Stimulated activated naive B cell treated with anti-CD40 and anti-IgM and Interleukin-4, amounts not matched to agents 10 μg/mL and 1 μg/mL and 100 μg/mL, for 72 hours (primary cell): ENCODE measurements around the gene ADIG.
A peak's percentile ranks its signal among the peaks of the same experiment; 100 is the strongest.
"Not testable (repeated sequence)": the region's sequence is repeated elsewhere in the genome, so short reads cannot be mapped to it uniquely, and the experiment has no call there.

Experiments used
- ATAC-seq, 2 donors: fragments of 150-1000 bp; cut with Tn5 transposase; replicated peaks; 2 replicates each; pipeline ENCODE4 v1.10.0; 2021; ENCODE audit warnings: moderate library complexity in 1 of 2
- DNase-seq: peaks from one replicate; pipeline ENCODE4 v3.0.0; 2021
- H3K27ac Mint-ChIP-seq: one replicate; pipeline ENCODE4 v1.8.0; 2022; ENCODE audit warnings: mild to moderate bottlenecking, mixed read lengths
- H3K27me3 Mint-ChIP-seq, 2 donors: one replicate each; pipeline ENCODE4 v1.8.0; 2022; ENCODE audit warnings: mixed read lengths in 2 of 2
- H3K36me3 Mint-ChIP-seq, 2 donors: one replicate each; pipeline ENCODE4 v1.8.0; 2022; ENCODE audit warnings: mixed read lengths in 2 of 2, mild to moderate bottlenecking in 1 of 2
- H3K4me1 Mint-ChIP-seq, 2 donors: one replicate each; pipeline ENCODE4 v1.8.0; 2022; ENCODE audit warnings: mixed read lengths in 2 of 2, mild to moderate bottlenecking in 1 of 2
- H3K4me3 Mint-ChIP-seq, 2 donors: one replicate each; pipeline ENCODE4 v1.8.0; 2022; ENCODE audit warnings: mild to moderate bottlenecking in 2 of 2, mixed read lengths in 2 of 2, moderate library complexity in 1 of 2
- H3K9me3 Mint-ChIP-seq, 2 donors: one replicate each; pipeline ENCODE4 v1.8.0; 2022; ENCODE audit warnings: mixed read lengths in 2 of 2, mild to moderate bottlenecking in 1 of 2

The ADIG gene

GRCh38 chr20:38586181-38586525 is 5.2 kb downstream of the ADIG start:
- ATAC-seq (no peak), DNase-seq (no peak)
- Mint-ChIP-seq H3K4me1 (no peaks in the 10 kb centered on the region), H3K9me3 (no peaks in the 10 kb centered on the region), H3K27me3 (peaks cover 0 to 6% of the 10 kb centered on the region in 2 donors), H3K36me3 (no peaks in the 10 kb centered on the region), H3K4me3 (no peak overlapping the region), H3K27ac (no peak overlapping the region)

- Mint-ChIP-seq H3K27ac (no peak overlapping the region), H3K27me3 (peaks cover 0 to 6% of the 10 kb centered on the region in 2 donors), H3K4me3 (no peak overlapping the region), H3K9me3 (no peaks in the 10 kb centered on the region), H3K4me1 (no peaks in the 10 kb centered on the region), H3K36me3 (no peaks in the 10 kb centered on the region)
- no peak for ATAC-seq
- DNase-seq = no peak
These were observed 7.3 kb downstream of the ADIG start for GRCh38 chr20:38588303-38588702.

DNA sequence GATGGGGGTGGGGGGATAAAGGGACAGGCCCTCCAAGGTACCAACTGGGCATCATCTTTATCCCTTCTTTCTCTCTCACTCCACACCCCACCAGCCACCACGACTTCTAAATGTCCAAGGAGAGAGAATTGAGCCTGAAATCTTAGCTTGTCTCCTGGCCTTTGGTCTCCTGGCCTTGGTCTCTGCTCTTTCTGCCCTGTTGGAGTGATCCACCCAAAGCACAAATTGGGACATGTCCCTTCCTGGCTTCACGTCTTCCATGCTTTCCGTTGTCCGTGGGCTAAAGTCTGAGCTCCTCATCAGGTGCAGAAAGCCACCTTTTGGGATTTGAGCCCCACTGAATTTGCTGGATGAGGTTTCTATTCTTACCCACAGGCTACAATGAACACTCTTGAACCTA is 8.4 kb downstream of the ADIG start:
- H3K4me1 Mint-ChIP-seq = no peaks in the 10 kb centered on the region
- ATAC-seq = no peak
- H3K9me3 Mint-ChIP-seq = no peaks in the 10 kb centered on the region
- H3K27me3 Mint-ChIP-seq = peaks cover 0 to 6% of the 10 kb centered on the region in 2 donors
- DNase-seq = no peak
- H3K27ac Mint-ChIP-seq = no peak overlapping the region
- no peak overlapping the region for H3K4me3 Mint-ChIP-seq
- no peaks in the 10 kb centered on the region for H3K36me3 Mint-ChIP-seq

DNA sequence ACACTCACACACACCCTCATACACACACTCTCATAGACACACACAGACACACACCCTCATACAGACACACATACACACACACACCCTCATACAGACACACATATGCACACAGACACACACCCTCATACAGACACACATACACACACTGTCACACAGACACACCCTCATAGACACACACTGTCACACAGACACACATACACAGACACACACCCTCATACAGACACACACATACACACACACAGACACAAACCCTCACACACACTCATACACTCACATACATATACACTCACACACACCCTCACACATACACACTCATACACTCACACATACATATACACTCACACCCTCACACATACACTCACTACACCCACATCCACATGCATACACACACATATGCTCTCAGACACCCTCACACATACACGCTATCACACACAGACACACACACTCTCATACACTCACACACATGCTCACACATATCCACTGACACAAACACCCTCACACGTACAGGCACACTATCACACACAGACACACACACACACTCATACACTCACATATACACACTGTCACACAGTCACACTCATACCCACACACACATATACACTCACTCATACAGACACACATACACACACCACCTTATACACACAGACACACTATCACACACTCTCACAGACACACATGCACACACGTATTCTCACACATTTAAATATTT is 9.1 kb downstream of the ADIG start:
- Mint-ChIP-seq H3K9me3 (no peaks in the 10 kb centered on the region), H3K4me1 (no peaks in the 10 kb centered on the region), H3K4me3 (no peak overlapping the region), H3K27ac (no peak overlapping the region), H3K36me3 (no peaks in the 10 kb centered on the region), H3K27me3 (peaks cover 0 to 6% of the 10 kb centered on the region in 2 donors)
- DNase-seq (no peak), ATAC-seq (no peak)

DNA sequence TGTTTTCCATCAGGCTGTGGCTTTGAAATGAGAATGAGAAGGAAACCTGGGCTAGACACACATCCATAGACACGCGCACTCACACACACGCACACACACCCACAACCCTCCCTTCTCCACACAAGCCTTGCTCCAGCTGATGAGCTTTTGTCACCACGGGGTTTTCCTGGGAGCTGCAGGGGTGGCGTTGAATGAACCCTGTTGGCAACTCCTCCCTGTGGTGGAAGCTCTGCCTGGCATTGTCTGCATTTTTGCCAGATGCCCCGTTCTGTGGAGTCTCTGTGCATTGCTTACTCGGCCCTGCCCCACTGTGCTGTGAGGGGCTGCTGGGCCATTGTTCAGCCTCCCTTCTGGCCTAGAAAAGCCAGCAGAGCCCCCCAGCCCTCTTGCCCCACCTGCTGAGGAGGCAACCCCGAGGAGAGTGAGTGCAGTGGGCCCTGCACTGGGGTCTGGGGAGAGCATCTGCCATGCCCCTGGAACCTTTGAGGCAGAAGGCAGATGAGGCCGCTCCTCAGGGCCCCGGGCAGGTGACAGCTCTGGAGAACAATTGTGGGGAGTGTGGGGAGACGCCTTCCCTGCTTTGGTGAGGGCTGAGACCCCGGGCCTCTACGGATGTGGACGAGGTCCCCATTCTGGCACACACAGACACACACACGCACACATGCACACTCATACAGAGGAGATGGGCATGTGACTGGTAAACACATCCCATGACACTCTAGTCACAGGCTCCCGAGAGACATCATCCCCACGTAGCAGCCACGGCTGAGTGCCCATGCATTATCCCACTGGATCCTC is 9.9 kb downstream of the ADIG start:
- Mint-ChIP-seq H3K4me1 (no peaks in the 10 kb centered on the region), H3K4me3 (no peak overlapping the region), H3K27ac (no peak overlapping the region), H3K9me3 (no peaks in the 10 kb centered on the region), H3K36me3 (no peaks in the 10 kb centered on the region), H3K27me3 (peaks cover 0 to 6% of the 10 kb centered on the region in 2 donors)
- DNase-seq = no peak
- ATAC-seq = no peak

DNA sequence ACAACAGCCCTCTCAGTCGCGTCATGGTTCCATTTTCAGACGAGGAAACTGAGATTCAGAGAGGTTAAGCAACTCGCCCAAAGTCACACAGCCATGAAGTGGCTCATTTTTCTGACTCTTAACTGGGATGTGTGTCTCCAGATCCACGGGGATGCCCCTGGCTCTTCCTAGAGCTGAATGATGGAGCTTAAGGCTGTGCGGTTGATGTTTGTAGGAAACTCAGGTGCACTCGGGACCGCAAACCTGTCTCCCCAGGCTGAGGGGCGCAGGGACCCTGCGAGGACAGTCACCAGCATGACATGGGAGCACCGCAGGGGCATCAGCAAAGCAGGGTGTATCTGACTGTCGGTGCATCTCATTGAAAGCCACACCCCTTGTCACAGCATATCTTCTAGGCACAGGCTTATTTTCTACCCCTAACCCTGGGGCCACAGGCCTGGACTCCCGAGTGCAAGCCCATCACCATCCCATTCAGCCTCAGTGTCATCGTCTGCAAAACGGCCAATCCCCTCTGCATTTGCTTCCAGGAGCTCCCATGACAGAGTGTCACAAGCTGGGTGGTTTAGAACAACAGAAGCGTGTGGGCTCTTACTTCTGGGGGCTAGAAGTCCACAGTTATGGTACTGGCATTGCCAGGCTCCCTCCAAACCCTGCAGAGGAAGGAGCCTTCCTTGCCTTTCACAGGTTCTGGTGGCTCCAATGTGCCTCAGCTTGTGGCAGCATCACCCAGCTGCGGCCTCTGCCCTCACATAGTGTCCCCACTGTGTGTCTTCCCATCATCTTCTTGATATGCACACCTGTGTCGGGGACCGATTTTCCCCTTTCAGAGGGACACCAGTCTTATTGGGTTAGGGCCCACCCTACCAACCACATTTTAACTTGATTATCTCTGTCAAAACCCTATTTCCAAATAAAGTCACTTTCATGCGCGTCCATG is 10.7 kb downstream of the ADIG start:
- no peaks in the 10 kb centered on the region for H3K4me1 Mint-ChIP-seq
- no peak for ATAC-seq

DNA sequence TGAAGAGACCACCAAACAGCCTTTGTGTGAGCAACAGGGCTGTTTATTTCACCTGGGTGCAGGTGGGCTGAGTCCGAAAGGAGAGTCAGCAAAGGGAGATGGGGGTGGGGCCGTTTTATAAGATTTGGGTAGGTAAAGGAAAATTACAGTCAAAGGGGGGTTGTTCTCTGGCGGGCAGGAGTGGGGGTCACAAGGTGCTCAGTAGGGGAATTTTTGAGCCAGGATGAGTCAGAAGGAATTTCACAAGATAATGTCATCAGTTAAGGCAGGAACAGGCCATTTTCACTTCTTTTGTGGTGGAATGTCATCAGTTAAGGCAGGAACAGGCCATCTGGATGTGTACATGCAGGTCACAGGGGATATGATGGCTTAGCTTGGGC is 11.4 kb downstream of the ADIG start:
- not testable (repeated sequence) for H3K36me3 Mint-ChIP-seq, H3K4me1 Mint-ChIP-seq, H3K9me3 Mint-ChIP-seq, H3K4me3 Mint-ChIP-seq, H3K27me3 Mint-ChIP-seq, DNase-seq, ATAC-seq, H3K27ac Mint-ChIP-seq

More for the DNA sequence above, 10.7 kb downstream of the ADIG start:
- Mint-ChIP-seq H3K4me3 (no peak overlapping the region), H3K9me3 (no peaks in the 10 kb centered on the region), H3K27me3 (peaks cover 0 to 6% of the 10 kb centered on the region in 2 donors), H3K27ac (no peak overlapping the region), H3K36me3 (no peaks in the 10 kb centered on the region)
- no peak for DNase-seq

DNA sequence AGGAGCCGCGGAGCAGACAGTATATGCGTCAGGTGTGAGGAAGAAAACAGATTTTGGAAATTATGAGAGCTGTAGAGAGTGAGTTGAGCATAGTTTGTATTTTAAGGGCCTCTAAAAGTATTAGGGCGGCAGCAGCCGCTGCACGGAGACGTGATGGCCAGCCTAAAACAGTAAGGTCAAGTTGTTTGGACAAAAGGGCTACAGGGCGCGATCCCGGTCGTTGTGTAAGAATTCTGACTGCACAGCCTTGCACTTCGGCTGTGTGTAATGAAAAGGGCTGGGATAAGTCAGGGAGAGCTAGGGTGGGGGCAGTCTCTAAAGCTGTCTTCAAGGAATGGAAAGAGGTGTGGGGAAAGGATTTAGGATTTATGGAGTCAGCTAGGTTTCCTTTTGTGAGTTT is 13.3 kb downstream of the ADIG start:
- not testable (repeated sequence) for H3K36me3 Mint-ChIP-seq, ATAC-seq, DNase-seq, H3K27ac Mint-ChIP-seq, H3K4me1 Mint-ChIP-seq, H3K9me3 Mint-ChIP-seq, H3K4me3 Mint-ChIP-seq
- peaks cover 15 to 16% of the 10 kb centered on the region in 2 donors for H3K27me3 Mint-ChIP-seq

DNA sequence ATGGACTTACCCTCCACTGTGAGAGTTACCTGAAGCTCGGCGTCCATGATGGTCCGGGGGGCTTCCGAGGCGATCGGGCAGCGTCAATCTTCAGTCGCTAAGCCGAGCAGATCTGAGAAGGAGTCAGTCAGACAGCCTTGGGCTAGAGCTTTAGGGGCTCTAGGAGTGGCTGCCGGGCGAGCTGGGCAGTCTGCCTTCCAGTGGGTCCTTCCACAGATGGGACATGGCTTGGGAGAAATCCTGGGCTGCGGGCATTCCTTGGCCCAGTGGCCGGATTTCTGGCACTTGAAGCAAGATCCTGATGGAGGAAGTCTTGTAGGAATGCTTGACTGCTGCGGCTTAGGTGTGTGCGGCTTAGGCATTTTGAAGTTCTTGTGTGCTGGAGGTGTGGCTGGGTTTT is 14.9 kb downstream of the ADIG start:
- not testable (repeated sequence) for DNase-seq, H3K4me3 Mint-ChIP-seq, ATAC-seq, H3K36me3 Mint-ChIP-seq, H3K4me1 Mint-ChIP-seq, H3K9me3 Mint-ChIP-seq, H3K27ac Mint-ChIP-seq
- H3K27me3 Mint-ChIP-seq = peaks cover 23 to 32% of the 10 kb centered on the region in 2 donors

DNA sequence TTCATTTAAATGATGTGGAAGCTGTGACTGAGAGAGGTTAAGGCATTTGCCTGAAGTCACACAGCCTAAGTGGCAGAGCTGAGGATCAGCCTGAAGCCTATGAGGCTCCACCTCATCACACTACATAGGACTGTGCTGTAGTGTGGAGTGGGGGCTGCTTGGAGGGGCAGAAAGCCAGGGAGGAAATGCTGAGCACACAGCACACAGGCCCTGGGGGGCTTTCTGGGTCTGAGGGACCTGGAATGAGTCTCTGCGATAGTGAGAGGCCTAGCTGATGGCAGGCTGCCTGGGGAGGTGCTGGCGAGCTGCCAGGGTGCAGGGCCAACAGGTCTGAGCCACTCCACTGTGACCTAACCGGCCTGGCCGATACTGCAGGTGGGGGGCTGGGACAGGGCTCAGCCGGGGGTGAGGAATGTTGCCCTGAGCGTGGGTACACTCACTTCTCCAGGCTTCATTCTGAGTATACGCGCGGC is 18.4 kb downstream of the ADIG start:
- DNase-seq (no peak), ATAC-seq (no peak)
- no peak overlapping the region for H3K4me3 Mint-ChIP-seq
- peaks cover 5 to 16% of the 10 kb centered on the region in 2 donors for H3K4me1 Mint-ChIP-seq
- H3K27me3 Mint-ChIP-seq = peaks cover 50 to 66% of the 10 kb centered on the region in 2 donors
- no peak overlapping the region for H3K27ac Mint-ChIP-seq
- no peaks in the 10 kb centered on the region for H3K9me3 Mint-ChIP-seq
- H3K36me3 Mint-ChIP-seq = no peaks in the 10 kb centered on the region

- ATAC-seq (no peak), DNase-seq (no peak)
- Mint-ChIP-seq H3K4me3 (no peak overlapping the region), H3K27ac (no peak overlapping the region), H3K4me1 (peaks cover 5 to 16% of the 10 kb centered on the region in 2 donors), H3K27me3 (peaks cover 53 to 70% of the 10 kb centered on the region in 2 donors), H3K9me3 (no peaks in the 10 kb centered on the region), H3K36me3 (no peaks in the 10 kb centered on the region)
These were observed 19.1 kb downstream of the ADIG start for GRCh38 chr20:38600057-38600456.

DNA sequence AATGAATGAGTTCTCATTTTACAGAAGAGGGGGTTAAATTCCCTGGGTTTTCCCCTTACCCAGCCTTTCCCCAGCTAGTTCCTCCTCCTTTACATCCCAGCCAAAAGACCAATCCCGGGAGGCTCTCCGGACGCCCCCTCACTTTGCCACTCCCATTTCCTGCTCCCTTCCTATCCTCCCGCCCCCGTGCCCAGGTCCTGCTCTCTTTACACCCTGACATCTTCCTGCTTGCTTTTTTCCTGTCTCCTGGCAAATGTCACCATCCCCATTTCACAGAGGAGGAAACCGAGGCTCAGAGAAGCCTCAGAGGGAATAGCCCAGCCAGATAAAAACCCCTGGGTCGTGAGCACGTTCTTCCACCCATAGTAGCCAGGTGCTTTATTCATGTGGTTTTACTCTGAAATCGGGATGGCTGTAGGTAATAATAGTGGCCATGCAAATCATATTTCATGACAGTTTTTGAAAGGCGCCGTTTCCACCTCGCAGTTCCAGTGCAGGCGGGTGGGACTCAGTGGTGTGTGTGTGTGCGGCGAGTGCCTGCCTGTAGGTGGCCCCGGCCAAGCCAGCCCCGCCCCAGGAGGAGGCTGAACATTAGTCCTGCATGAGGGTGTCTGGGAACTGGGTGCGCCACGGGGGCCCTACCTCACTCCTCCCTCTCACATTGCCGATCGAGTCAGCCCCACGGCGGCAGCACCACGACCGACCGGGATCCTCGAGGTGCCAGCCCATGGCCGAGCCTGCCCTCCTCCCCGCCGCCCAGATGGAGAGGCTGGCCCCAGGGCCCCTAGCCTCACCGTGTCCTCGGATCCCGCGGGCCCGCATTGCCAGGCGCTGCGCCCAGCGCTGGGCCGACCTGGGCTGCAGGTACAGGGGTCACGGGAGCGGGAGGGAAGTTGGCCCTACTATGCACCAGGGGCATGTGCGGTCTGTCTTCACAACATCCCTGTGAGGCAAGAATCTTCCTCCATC is 20.5 kb downstream of the ADIG start, which contains the start of gene ARHGAP40:
Gene ARHGAP40, plus strand, starts transcription at position 594 of the 969 bp plus-strand sequence.
- Mint-ChIP-seq H3K9me3 (no peaks in the 10 kb centered on the region), H3K4me3 (peak within 1 kb of the TSS; percentile 0 to 57), H3K36me3 (no peaks in the 10 kb centered on the region), H3K27ac (no peak within 1 kb of the TSS), H3K4me1 (peaks cover 5 to 16% of the 10 kb centered on the region in 2 donors), H3K27me3 (peaks cover 55 to 81% of the 10 kb centered on the region in 2 donors)
- peak; percentile 93 for ATAC-seq
- peak; percentile 13 for DNase-seq

- DNase-seq (no peak), ATAC-seq (peak in 1 of 2 donors; percentile 34)
- no peaks in the 10 kb centered on the region for H3K36me3 Mint-ChIP-seq
- H3K9me3 Mint-ChIP-seq = no peaks in the 10 kb centered on the region
- H3K4me3 Mint-ChIP-seq = no peak overlapping the region
- peaks cover 51 to 76% of the 10 kb centered on the region in 2 donors for H3K27me3 Mint-ChIP-seq
- H3K4me1 Mint-ChIP-seq = peaks cover 5 to 16% of the 10 kb centered on the region in 2 donors
- H3K27ac Mint-ChIP-seq = no peak overlapping the region
These were observed 21.2 kb downstream of the ADIG start for GRCh38 chr20:38602185-38602581.
